ENCODE results near the gene OGFR.

Gene OGFR

DNA sequence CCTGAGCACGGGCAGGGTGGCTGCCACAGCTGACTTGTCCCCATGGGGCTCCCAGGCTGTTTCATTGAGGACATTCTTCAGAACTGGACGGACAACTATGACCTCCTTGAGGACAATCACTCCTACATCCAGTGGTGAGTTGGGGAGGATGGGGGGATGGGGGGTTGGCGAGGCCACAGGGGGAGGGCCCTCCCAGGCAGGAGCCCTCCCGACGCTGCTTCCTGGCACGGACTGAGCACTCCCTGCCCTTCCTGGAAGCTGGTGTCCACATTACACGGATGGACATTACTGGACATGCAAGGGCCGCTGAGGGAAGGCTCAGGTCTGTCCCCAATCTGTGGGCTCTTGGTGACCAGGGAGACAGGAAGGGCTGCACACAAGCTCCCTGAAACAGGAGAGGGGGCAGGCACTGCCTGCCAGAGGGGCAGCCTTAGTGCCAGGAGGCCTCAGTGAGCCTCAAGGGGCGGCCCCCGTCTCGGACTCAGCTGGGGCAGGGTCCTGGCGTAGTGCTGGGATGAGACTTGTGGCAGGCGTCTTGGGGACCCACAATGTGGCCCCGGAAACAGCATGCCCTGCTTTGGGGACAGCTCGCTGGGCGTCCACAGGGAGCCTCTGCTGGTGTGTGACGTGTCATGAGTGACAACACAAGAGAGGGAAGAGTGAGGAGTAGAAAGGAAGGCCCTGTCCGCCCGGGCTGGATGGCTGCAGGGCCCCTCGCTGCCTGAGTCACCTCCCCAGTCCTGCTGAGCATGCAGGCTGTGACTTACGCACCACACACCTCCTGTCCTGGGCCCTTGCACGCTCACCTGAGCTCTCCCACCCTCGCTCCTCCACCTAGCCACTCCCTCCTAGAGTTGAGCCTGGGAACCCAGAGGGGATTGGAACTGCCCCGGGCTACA lies 5.1 kb downstream of the OGFR start:
- Histone ChIP-seq H3K4me3 (ENCODE audit: insufficient read depth, low read length, poor library complexity, severe bottlenecking) (no peak overlapping the region), H3K36me3 (ENCODE audit: low read length) (no peaks in the 10 kb centered on the region), H3K79me2 (ENCODE audit: insufficient read depth, low read length) (peaks cover 9% of the 10 kb centered on the region), H3K27ac (ENCODE audit: low read depth, low read length) (no peak overlapping the region), H3F3A (ENCODE audit: insufficient read depth) (peaks cover 3% of the 10 kb centered on the region; the same call in 1 of the 2 replicates), H4K20me1 (ENCODE audit: low read depth, low read length) (no peaks in the 10 kb centered on the region; the same call in 1 of the 2 replicates), H3K9me2 (replicated peaks; ENCODE audit: insufficient read depth, low read length) (no peaks in the 10 kb centered on the region), H3K4me2 (ENCODE audit: low read depth, low read length, poor library complexity, severe bottlenecking) (no peak overlapping the region), H3K27me3 (ENCODE audit: low read length) (no peaks in the 10 kb centered on the region), H2AFZ (ENCODE audit: low read depth, low read length, severe bottlenecking) (no peak overlapping the region), H3K9ac (ENCODE audit: low read length) (no peak overlapping the region), H3K9me3 (ENCODE audit: insufficient read depth, low read length) (no peaks in the 10 kb centered on the region)
- TF ChIP-seq, protein P1, sequence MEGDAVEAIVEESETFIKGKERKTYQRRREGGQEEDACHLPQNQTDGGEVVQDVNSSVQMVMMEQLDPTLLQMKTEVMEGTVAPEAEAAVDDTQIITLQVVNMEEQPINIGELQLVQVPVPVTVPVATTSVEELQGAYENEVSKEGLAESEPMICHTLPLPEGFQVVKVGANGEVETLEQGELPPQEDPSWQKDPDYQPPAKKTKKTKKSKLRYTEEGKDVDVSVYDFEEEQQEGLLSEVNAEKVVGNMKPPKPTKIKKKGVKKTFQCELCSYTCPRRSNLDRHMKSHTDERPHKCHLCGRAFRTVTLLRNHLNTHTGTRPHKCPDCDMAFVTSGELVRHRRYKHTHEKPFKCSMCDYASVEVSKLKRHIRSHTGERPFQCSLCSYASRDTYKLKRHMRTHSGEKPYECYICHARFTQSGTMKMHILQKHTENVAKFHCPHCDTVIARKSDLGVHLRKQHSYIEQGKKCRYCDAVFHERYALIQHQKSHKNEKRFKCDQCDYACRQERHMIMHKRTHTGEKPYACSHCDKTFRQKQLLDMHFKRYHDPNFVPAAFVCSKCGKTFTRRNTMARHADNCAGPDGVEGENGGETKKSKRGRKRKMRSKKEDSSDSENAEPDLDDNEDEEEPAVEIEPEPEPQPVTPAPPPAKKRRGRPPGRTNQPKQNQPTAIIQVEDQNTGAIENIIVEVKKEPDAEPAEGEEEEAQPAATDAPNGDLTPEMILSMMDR (IDR thresholded peaks at IDR 0.05; ENCODE audit: insufficient read depth, low read length, poor library complexity, severe bottlenecking), result no peak
- no peak for TF ChIP-seq EZH2phosphoT487 (conservative IDR thresholded peaks at IDR 0.05; ENCODE audit: low read length)

- no peak overlapping the region for H3K27ac ChIP-seq (ENCODE audit: low read depth, low read length)
- no peaks in the 10 kb centered on the region for H3K79me2 ChIP-seq (ENCODE audit: insufficient read depth, low read length)
- no peaks in the 10 kb centered on the region for H4K20me1 ChIP-seq (ENCODE audit: low read depth, low read length)
- no peak overlapping the region for H3K9ac ChIP-seq (ENCODE audit: low read length)
- no peaks in the 10 kb centered on the region for H3K36me3 ChIP-seq (ENCODE audit: low read length)
- no peak overlapping the region for H3K4me3 ChIP-seq (ENCODE audit: insufficient read depth, low read length, poor library complexity, severe bottlenecking)
- H2AFZ ChIP-seq (ENCODE audit: low read depth, low read length, severe bottlenecking), result no peak overlapping the region
- H3F3A ChIP-seq (ENCODE audit: insufficient read depth), result peaks cover under 1% of the 10 kb centered on the region; the same call in 1 of the 2 replicates
- no peaks in the 10 kb centered on the region for H3K9me3 ChIP-seq (ENCODE audit: insufficient read depth, low read length)
- no peak overlapping the region for H3K4me2 ChIP-seq (ENCODE audit: low read depth, low read length, poor library complexity, severe bottlenecking)
- no peaks in the 10 kb centered on the region for H3K27me3 ChIP-seq (ENCODE audit: low read length)
- TF ChIP-seq, protein P1 (IDR thresholded peaks at IDR 0.05; ENCODE audit: insufficient read depth, low read length, poor library complexity, severe bottlenecking), result no peak
- no peak for TF ChIP-seq EZH2phosphoT487 (conservative IDR thresholded peaks at IDR 0.05; ENCODE audit: low read length)
- H3K9me2 ChIP-seq (replicated peaks; ENCODE audit: insufficient read depth, low read length), result no peaks in the 10 kb centered on the region
Measured at GRCh38 chr20:62811320-62811719, 6.7 kb downstream of the OGFR start.

DNA sequence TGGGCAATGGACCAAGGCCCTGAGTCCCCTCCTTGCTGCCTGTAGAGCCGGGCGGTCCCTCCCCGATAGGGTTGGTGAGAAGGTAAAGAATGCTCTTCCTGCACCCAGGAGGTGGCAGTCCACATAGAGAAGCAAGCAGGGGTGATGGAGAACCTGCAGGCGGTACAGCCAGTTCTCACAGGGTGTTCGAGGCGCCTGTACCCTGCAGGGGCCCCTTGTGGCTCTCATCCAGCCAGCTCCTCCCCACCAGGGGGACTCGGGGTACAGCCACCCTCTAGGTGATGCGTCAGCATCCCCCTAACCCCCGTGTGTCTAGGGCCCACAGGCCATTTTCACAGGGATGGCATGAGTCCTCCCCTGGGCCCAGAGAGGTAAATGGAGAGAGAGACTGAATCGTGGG lies 7.1 kb downstream of the OGFR start:
- no peaks in the 10 kb centered on the region for H4K20me1 ChIP-seq (ENCODE audit: low read depth, low read length)

More for the DNA sequence above, 7.1 kb downstream of the OGFR start:
- H2AFZ ChIP-seq (ENCODE audit: low read depth, low read length, severe bottlenecking), result no peak overlapping the region
- no peak overlapping the region for H3K4me3 ChIP-seq (ENCODE audit: insufficient read depth, low read length, poor library complexity, severe bottlenecking)
- no peaks in the 10 kb centered on the region for H3K36me3 ChIP-seq (ENCODE audit: low read length)
- H3F3A ChIP-seq (ENCODE audit: insufficient read depth), result no peaks in the 10 kb centered on the region
- H3K9ac ChIP-seq (ENCODE audit: low read length), result no peak overlapping the region
- no peaks in the 10 kb centered on the region for H3K27me3 ChIP-seq (ENCODE audit: low read length)
- no peak overlapping the region for H3K27ac ChIP-seq (ENCODE audit: low read depth, low read length)
- no peaks in the 10 kb centered on the region for H3K79me2 ChIP-seq (ENCODE audit: insufficient read depth, low read length)
- H3K9me2 ChIP-seq (replicated peaks; ENCODE audit: insufficient read depth, low read length), result no peaks in the 10 kb centered on the region
- H3K9me3 ChIP-seq (ENCODE audit: insufficient read depth, low read length), result no peaks in the 10 kb centered on the region
- no peak overlapping the region for H3K4me2 ChIP-seq (ENCODE audit: low read depth, low read length, poor library complexity, severe bottlenecking)
- no peak for TF ChIP-seq EZH2phosphoT487 (conservative IDR thresholded peaks at IDR 0.05; ENCODE audit: low read length)
- TF ChIP-seq, protein P1 (IDR thresholded peaks at IDR 0.05; ENCODE audit: insufficient read depth, low read length, poor library complexity, severe bottlenecking), result no peak

All from SU-DHL-6 (cell line).